Natural killer cell (primary cell): ENCODE measurements around the gene COL5A3. TPM values are rescaled to one million over a fixed set of nuclear protein-coding genes. Genes with fewer than 3 reads are reported as not detected.

Source experiments
- ATAC-seq, 3 donors: fragments of 150-1000 bp in 2 of 3; fragments of 200-7000 bp in 1 of 3; cut with Tn5 transposase; 1 replicate in 1 of 3; 2 replicates in 2 of 3; pipeline ENCODE4 v1.10.0; 2021; ENCODE audit warnings: mild to moderate bottlenecking in 2 of 3, moderate library complexity in 2 of 3
- DNase-seq, 2 donors: peaks; one replicate each; pipeline versions ENCODE4 v3.0.0 to v3.0.0-alpha.2; 2013 to 2021; ENCODE audit warnings: mixed read lengths in 1 of 2
- H3K27ac ChIP-seq: one replicate; pipeline ENCODE4 v1.5.1; 2013; ENCODE audit warnings: mild to moderate bottlenecking, low read length
- H3K27me3 ChIP-seq: one replicate; pipeline ENCODE4 v1.6.1; 2013; ENCODE audit warnings: low read length; ENCODE audit not compliant: control insufficient read depth, insufficient read depth
- H3K36me3 ChIP-seq: one replicate; pipeline ENCODE4 v1.6.1; 2013; ENCODE audit warnings: low read length; ENCODE audit not compliant: control insufficient read depth, insufficient read depth
- H3K4me1 ChIP-seq: one replicate; pipeline ENCODE4 v1.6.1; 2013; ENCODE audit warnings: low read length; ENCODE audit not compliant: control insufficient read depth, insufficient read depth
- H3K4me3 ChIP-seq: one replicate; pipeline ENCODE4 v1.5.1; 2013; ENCODE audit warnings: low read length
- H3K9me3 ChIP-seq: one replicate; pipeline ENCODE4 v1.6.1; 2013; ENCODE audit warnings: low read length; ENCODE audit not compliant: control insufficient read depth, insufficient read depth
- H3K27ac Mint-ChIP-seq, 2 donors: one replicate each; pipeline ENCODE4 v1.8.0; 2022; ENCODE audit warnings: mild to moderate bottlenecking in 2 of 2, mixed read lengths in 2 of 2, moderate library complexity in 1 of 2
- H3K27me3 Mint-ChIP-seq, 2 donors: one replicate each; pipeline ENCODE4 v1.8.0; 2022; ENCODE audit warnings: low read depth in 2 of 2, mixed read lengths in 2 of 2
- H3K36me3 Mint-ChIP-seq: one replicate; pipeline ENCODE4 v1.8.0; 2022; ENCODE audit warnings: mixed read lengths
- H3K4me1 Mint-ChIP-seq, 2 donors: one replicate each; pipeline ENCODE4 v1.8.0; 2022; ENCODE audit warnings: mixed read lengths in 2 of 2
- H3K4me3 Mint-ChIP-seq: one replicate; pipeline ENCODE4 v1.8.0; 2022; ENCODE audit warnings: mild to moderate bottlenecking, moderate library complexity, mixed read lengths
- H3K9me3 Mint-ChIP-seq, 2 donors: one replicate each; pipeline ENCODE4 v1.8.0; 2022; ENCODE audit warnings: mixed read lengths in 2 of 2
- CTCF ChIP-seq: fragments of 200-600 bp; IDR thresholded peaks from one replicate; pipeline ENCODE4 v1.8.0; 2022; ENCODE audit warnings: antibody characterized with exemption
- WGBS: methylation state at CpG from one replicate; pipeline ENCODE4 v1.1.7; 2013; ENCODE audit warnings: missing lambda C conversion rate; ENCODE audit not compliant: insufficient coverage; 5-methylcytosine and 5-hydroxymethylcytosine counted together
- intact Hi-C: fragments of 100-400 bp; cut with micrococcal nuclease; formaldehyde crosslinking; loops from one replicate; pipeline ENCODE4 v1.14.2; 2022
- total RNA-seq, 4 donors: library from RNA; stranded (reverse); fragments of 120-200 nt in 1 of 4; gene quantifications; one replicate each; pipeline versions ENCODE4 v1.2.3 to v1.2.4, GENCODE V29; 2013 to 2022

The COL5A3 gene
- total RNA-seq, 3 donors from 2014 or later (not counting 1 experiment from before 2014, with no cell fraction given), result 0.33 to 6.6 (median 0.63) TPM

GRCh38 chr19:9912551-9913236, 97.6 kb downstream of the COL5A3 start:
- no peak for DNase-seq
- no peak overlapping the region for H3K27ac Mint-ChIP-seq
- intact Hi-C loops, result loop anchor here (10.0 kb wide), 1 partner anchor 278 kb away; no protein-coding TSS in a partner anchor
- 40% methylated on average over 23 of the region's 24 CpGs for WGBS
- Histone ChIP-seq H3K4me1 (peaks cover 17% of the 10 kb centered on the region), H3K4me3 (no peak overlapping the region), H3K27me3 (peaks cover 22% of the 10 kb centered on the region), H3K9me3 (no peaks in the 10 kb centered on the region), H3K36me3 (no peaks in the 10 kb centered on the region), H3K27ac (no peak overlapping the region)
- no peak overlapping the region for H3K4me3 Mint-ChIP-seq
- no peak for TF ChIP-seq CTCF
- peaks cover 0 to 5% of the 10 kb centered on the region in 2 donors for H3K4me1 Mint-ChIP-seq
- H3K36me3 Mint-ChIP-seq, result no peaks in the 10 kb centered on the region
- no peaks in the 10 kb centered on the region for H3K9me3 Mint-ChIP-seq
- peaks cover 21 to 26% of the 10 kb centered on the region in 2 donors for H3K27me3 Mint-ChIP-seq
- ATAC-seq, result no peak

- Histone ChIP-seq H3K27me3 (peaks cover 22% of the 10 kb centered on the region), H3K36me3 (no peaks in the 10 kb centered on the region), H3K27ac (no peak overlapping the region), H3K4me3 (no peak overlapping the region), H3K9me3 (no peaks in the 10 kb centered on the region), H3K4me1 (peaks cover 17% of the 10 kb centered on the region)
- H3K9me3 Mint-ChIP-seq, result no peaks in the 10 kb centered on the region
- H3K4me1 Mint-ChIP-seq, result peaks cover 0 to 5% of the 10 kb centered on the region in 2 donors
- no peak for ATAC-seq
- H3K36me3 Mint-ChIP-seq, result no peaks in the 10 kb centered on the region
- no peak for TF ChIP-seq CTCF
- peaks cover 11 to 16% of the 10 kb centered on the region in 2 donors for H3K27me3 Mint-ChIP-seq
- H3K27ac Mint-ChIP-seq, result no peak overlapping the region
- DNase-seq, result no peak
- WGBS, result 77% methylated on average over 6 of the region's 6 CpGs
- intact Hi-C loops, result loop anchor here (10.0 kb wide), 1 partner anchor 277 kb away; no protein-coding TSS in a partner anchor
- no peak overlapping the region for H3K4me3 Mint-ChIP-seq
Measured at GRCh38 chr19:9911524-9912185, 98.6 kb downstream of the COL5A3 start.

- TF ChIP-seq CTCF, result no peak
- no peak overlapping the region for H3K4me3 Mint-ChIP-seq
- ATAC-seq (no peak), DNase-seq (no peak)
- no peaks in the 10 kb centered on the region for H3K9me3 ChIP-seq
- peaks cover 0 to 5% of the 10 kb centered on the region in 2 donors for H3K4me1 Mint-ChIP-seq
- H3K27me3 ChIP-seq, result peaks cover 22% of the 10 kb centered on the region
- H3K4me3 ChIP-seq, result no peak overlapping the region
- no peaks in the 10 kb centered on the region for H3K36me3 ChIP-seq
- intact Hi-C loops, result loop anchor here (10.0 kb wide), 1 partner anchor 276 kb away; no protein-coding TSS in a partner anchor
- H3K9me3 Mint-ChIP-seq, result no peaks in the 10 kb centered on the region
- WGBS, result 90% methylated on average over 1 of the region's 1 CpG
- H3K36me3 Mint-ChIP-seq, result no peaks in the 10 kb centered on the region
- no peak overlapping the region for H3K27ac Mint-ChIP-seq
- peaks cover 17% of the 10 kb centered on the region for H3K4me1 ChIP-seq
- H3K27me3 Mint-ChIP-seq, result peaks cover 7 to 11% of the 10 kb centered on the region in 2 donors
- no peak overlapping the region for H3K27ac ChIP-seq
Measured at GRCh38 chr19:9910625-9911024, 99.7 kb downstream of the COL5A3 start.

Other genes with a start within 250 kb of the COL5A3 start
- 10 to 100 TPM in 2 of 3 donors, 1 to 10 TPM in 1; 9.8 to 15.6 (median 12.8) TPM for gene ZNF846, start 241.8 kb downstream of the COL5A3 start, total RNA-seq
- gene FBXL12, start 191.4 kb downstream of the COL5A3 start, total RNA-seq, result 10 to 100 TPM; 36.9 to 46.8 (median 43.6) TPM
- gene UBL5, start 182.6 kb downstream of the COL5A3 start, total RNA-seq, result 100 to 1,000 TPM; 193 to 239 (median 194) TPM
- 10 to 100 TPM; 68.3 to 82.6 (median 74.8) TPM for gene PIN1, start 175.2 kb downstream of the COL5A3 start, total RNA-seq
- gene OLFM2, start 74.0 kb downstream of the COL5A3 start, total RNA-seq, result 1 to 10 TPM; 1.5 to 3.3 (median 2.0) TPM
- gene RDH8, start 3.0 kb upstream of the COL5A3 start, total RNA-seq, result not detected
- 100 to 1,000 TPM; 107 to 111 (median 107) TPM for gene SHFL, start 75.8 kb upstream of the COL5A3 start, total RNA-seq
- 1 to 10 TPM; 2.9 to 5.5 (median 3.3) TPM for gene ANGPTL6, start 92.2 kb upstream of the COL5A3 start, total RNA-seq
- 10 to 100 TPM; 60.0 to 72.2 (median 69.2) TPM for gene PPAN, start 95.9 kb upstream of the COL5A3 start, total RNA-seq
- 10 to 100 TPM; 44.1 to 52.3 (median 51.0) TPM for gene P2RY11, start 101.2 kb upstream of the COL5A3 start, total RNA-seq
- 100 to 1,000 TPM; 377 to 471 (median 423) TPM for gene EIF3G, start 109.4 kb upstream of the COL5A3 start, total RNA-seq
- 100 to 1,000 TPM; 266 to 323 (median 275) TPM for gene DNMT1, start 184.4 kb upstream of the COL5A3 start, total RNA-seq
- gene S1PR2, start 220.8 kb upstream of the COL5A3 start, total RNA-seq, result 10 to 100 TPM in 1 of 3 donors, 1 to 10 TPM in 2; 6.8 to 12.6 (median 9.5) TPM
- 10 to 100 TPM; 34.5 to 41.6 (median 40.2) TPM for gene MRPL4, start 241.7 kb upstream of the COL5A3 start, total RNA-seq